Measurements from ENCODE around the gene GALNT17.

GRCh38 chr7:71687831-71688599, 556.1 kb downstream of the GALNT17 start:
- TF ChIP-seq HEYL (CRISPR knock-in tag; IDR thresholded peaks at IDR 0.05) (no peak), CTCF (IDR thresholded peaks at IDR 0.05) (no peak), NR3C1 (IDR thresholded peaks at IDR 0.05) (no peak), EP300 (IDR thresholded peaks at IDR 0.05) (no peak), RAD21 (conservative IDR thresholded peaks at IDR 0.05 in 1 of 2, IDR thresholded peaks at IDR 0.05 in 1 of 2) (no peak), RNF2 (IDR thresholded peaks at IDR 0.05; ENCODE audit: borderline replicate concordance, low read depth) (no peak), HOXA7 (CRISPR knock-in tag; IDR thresholded peaks at IDR 0.05) (no peak), MAX (IDR thresholded peaks at IDR 0.05) (no peak), POLR2A (IDR thresholded peaks at IDR 0.05; ENCODE audit: low read length) (no peak), CHD4 (IDR thresholded peaks at IDR 0.05; ENCODE audit: borderline replicate concordance) (no peak), REST (IDR thresholded peaks at IDR 0.05) (no peak), HMGXB4 (CRISPR knock-in tag; IDR thresholded peaks at IDR 0.05; ENCODE audit: borderline replicate concordance) (no peak), USF2 (IDR thresholded peaks at IDR 0.05) (no peak), EHMT2 (IDR thresholded peaks at IDR 0.05; ENCODE audit: low read depth) (no peak)
